BE2C (cell line): ENCODE results near the gene LIPG.

Experiments used
- DNase-seq: peaks from one replicate; pipeline ENCODE4 v3.0.0-alpha.2; 2020
- H3K27me3 ChIP-seq: fragments of 250-450 bp; sonication (Bioruptor Pico); 2 replicates; pipeline ENCODE4 v1.5.1; 2020; ENCODE audit warnings: mild to moderate bottlenecking
- H3K36me3 ChIP-seq: fragments of 250-450 bp; sonication (Bioruptor Pico); 2 replicates; pipeline ENCODE4 v1.5.1; 2020; ENCODE audit warnings: mild to moderate bottlenecking
- H3K4me1 ChIP-seq: fragments of 250-450 bp; sonication (Bioruptor Pico); 2 replicates; pipeline ENCODE4 v1.5.1; 2020
- H3K4me3 ChIP-seq: 2 replicates; pipeline ENCODE4 v1.5.1; 2011; ENCODE audit warnings: low read depth, low read length
- H3K9me3 ChIP-seq: fragments of 250-450 bp; sonication (Bioruptor Pico); 2 replicates; pipeline ENCODE4 v1.5.1; 2020
- TF ChIP-seq, protein P1 (sequence below): IDR thresholded peaks from 2 replicates; pipeline ENCODE4 v1.5.1; 2012; ENCODE audit warnings: mild to moderate bottlenecking, low read depth, low read length

The LIPG gene

GRCh38 chr18:49618742-49619681 lies 57.2 kb downstream of the LIPG start:
- Histone ChIP-seq H3K4me1 (no peaks in the 10 kb centered on the region), H3K4me3 (no peak overlapping the region), H3K36me3 (no peaks in the 10 kb centered on the region), H3K9me3 (no peaks in the 10 kb centered on the region), H3K27me3 (no peaks in the 10 kb centered on the region)
- TF ChIP-seq, protein P1, sequence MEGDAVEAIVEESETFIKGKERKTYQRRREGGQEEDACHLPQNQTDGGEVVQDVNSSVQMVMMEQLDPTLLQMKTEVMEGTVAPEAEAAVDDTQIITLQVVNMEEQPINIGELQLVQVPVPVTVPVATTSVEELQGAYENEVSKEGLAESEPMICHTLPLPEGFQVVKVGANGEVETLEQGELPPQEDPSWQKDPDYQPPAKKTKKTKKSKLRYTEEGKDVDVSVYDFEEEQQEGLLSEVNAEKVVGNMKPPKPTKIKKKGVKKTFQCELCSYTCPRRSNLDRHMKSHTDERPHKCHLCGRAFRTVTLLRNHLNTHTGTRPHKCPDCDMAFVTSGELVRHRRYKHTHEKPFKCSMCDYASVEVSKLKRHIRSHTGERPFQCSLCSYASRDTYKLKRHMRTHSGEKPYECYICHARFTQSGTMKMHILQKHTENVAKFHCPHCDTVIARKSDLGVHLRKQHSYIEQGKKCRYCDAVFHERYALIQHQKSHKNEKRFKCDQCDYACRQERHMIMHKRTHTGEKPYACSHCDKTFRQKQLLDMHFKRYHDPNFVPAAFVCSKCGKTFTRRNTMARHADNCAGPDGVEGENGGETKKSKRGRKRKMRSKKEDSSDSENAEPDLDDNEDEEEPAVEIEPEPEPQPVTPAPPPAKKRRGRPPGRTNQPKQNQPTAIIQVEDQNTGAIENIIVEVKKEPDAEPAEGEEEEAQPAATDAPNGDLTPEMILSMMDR, result no peak
- no peak for DNase-seq

- Histone ChIP-seq H3K9me3 (no peaks in the 10 kb centered on the region), H3K36me3 (no peaks in the 10 kb centered on the region), H3K4me1 (no peaks in the 10 kb centered on the region), H3K27me3 (no peaks in the 10 kb centered on the region), H3K4me3 (no peak overlapping the region)
- TF ChIP-seq, protein P1, result no peak
- no peak for DNase-seq
Observed at GRCh38 chr18:49619801-49620200, 57.9 kb downstream of the LIPG start.

DNA sequence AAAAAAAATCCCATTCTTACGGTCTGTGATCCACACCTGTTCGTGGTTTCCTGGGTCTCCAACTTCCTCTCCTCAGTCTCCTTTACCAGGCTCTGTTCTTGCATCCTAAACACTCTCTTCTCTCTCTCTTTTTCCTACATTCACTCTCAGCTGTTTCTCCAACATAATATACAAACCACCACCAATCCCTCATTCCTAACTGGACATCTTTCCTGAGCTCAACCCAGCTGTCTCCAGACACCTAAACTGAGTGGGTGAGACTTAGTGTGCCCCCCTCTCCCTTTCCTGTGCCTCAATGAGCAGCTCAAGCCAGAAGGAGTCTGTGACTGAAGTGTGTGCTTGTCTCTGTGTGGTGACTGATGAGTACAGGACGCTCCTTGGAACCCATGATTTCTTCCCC lies 59.4 kb downstream of the LIPG start:
- Histone ChIP-seq H3K27me3 (no peaks in the 10 kb centered on the region), H3K4me1 (no peaks in the 10 kb centered on the region), H3K36me3 (no peaks in the 10 kb centered on the region), H3K9me3 (no peaks in the 10 kb centered on the region), H3K4me3 (no peak overlapping the region)
- no peak for DNase-seq
- TF ChIP-seq, protein P1, result no peak

DNA sequence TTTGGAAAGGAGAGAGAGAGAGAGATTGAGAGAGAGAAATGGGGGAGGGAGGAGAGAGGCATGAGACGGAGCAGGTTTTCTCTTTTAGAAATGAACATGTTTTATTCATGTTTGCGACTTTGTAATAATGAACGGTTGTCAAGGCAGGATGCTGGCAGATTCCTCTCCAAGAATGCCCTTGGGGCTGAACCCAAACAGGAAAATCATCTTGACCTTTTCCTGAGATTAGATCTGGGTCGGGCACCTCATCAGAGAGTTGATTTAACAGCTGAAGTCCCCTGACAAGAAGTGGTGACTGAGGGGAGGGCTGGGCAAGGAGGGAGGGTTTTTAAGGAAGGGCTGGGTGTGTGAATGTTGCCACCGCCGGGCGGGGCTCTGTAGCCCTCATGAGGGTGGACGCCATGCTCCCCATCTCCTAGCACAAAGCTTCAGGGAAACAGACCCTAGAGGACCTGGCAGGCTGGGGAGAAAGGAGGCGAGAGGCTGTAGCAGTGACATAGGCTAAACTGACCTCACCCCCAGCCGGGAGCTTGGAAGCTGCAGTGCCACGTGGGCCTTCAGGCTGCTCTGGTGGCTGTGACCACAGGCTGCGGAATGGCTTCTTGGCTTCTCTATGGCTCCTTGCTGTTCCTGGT lies 60.0 kb downstream of the LIPG start:
- Histone ChIP-seq H3K27me3 (no peaks in the 10 kb centered on the region), H3K36me3 (no peaks in the 10 kb centered on the region), H3K4me3 (no peak overlapping the region), H3K9me3 (no peaks in the 10 kb centered on the region), H3K4me1 (no peaks in the 10 kb centered on the region)
- TF ChIP-seq, protein P1, result no peak
- DNase-seq, result no peak

DNA sequence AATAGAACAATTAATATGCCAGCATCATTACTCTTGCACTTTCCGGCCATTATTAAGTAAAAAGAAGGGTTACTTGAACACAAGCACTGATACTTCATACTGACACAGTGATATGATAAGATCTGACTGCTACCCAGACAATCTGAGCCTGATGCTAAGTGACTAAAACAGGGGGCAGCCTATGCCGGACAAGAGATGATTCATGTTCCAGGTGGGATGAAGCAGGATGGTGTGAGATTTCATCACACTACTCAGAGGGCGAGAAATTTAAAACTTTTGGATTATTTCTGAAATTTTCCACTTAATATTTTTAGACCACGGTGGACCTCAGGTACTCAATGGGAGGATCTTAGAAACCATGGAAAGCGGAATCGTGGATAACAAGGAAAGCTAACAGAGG lies 61.7 kb downstream of the LIPG start:
- Histone ChIP-seq H3K9me3 (no peaks in the 10 kb centered on the region), H3K4me1 (no peaks in the 10 kb centered on the region), H3K27me3 (no peaks in the 10 kb centered on the region), H3K36me3 (no peaks in the 10 kb centered on the region), H3K4me3 (no peak overlapping the region)
- no peak for DNase-seq
- TF ChIP-seq, protein P1, result no peak

GRCh38 chr18:49625021-49625691 lies 63.3 kb downstream of the LIPG start:
- no peaks in the 10 kb centered on the region for H3K36me3 ChIP-seq
- no peak overlapping the region for H3K4me3 ChIP-seq
- no peaks in the 10 kb centered on the region for H3K27me3 ChIP-seq
- TF ChIP-seq, protein P1, result no peak
- no peaks in the 10 kb centered on the region for H3K9me3 ChIP-seq
- DNase-seq, result no peak
- H3K4me1 ChIP-seq, result no peaks in the 10 kb centered on the region
